Neural cell (in vitro differentiated cells): ENCODE results near the gene ABT1. TPM values are rescaled to one million over a fixed set of nuclear protein-coding genes. Genes with fewer than 3 reads are reported as not detected.

Experiments
- polyA plus RNA-seq: library from polyadenylated mRNA; depleted of rRNA; stranded (reverse); fragments of >200 nt; gene quantifications from 2 replicates; pipeline ENCODE4 v1.2.3, GENCODE V29; 2014

Gene ABT1
- polyA plus RNA-seq, 1 donor from 2014 or later: 26.1 TPM

Other genes starting within 250 kb of the ABT1 start
- 0.42 and 2.2 TPM in 2 replicates for gene BTN3A2, start 231.8 kb upstream of the ABT1 start, polyA plus RNA-seq
- 3.2 and 3.8 TPM in 2 replicates for gene BTN2A2, start 213.8 kb upstream of the ABT1 start, polyA plus RNA-seq
- 31.3 and 38.2 TPM in 2 replicates for gene BTN3A1, start 194.7 kb upstream of the ABT1 start, polyA plus RNA-seq
- gene BTN3A3, start 156.4 kb upstream of the ABT1 start, polyA plus RNA-seq: not detected in 2 replicates
- 33.8 and 35.3 TPM in 2 replicates for gene BTN2A1, start 139.0 kb upstream of the ABT1 start, polyA plus RNA-seq
- gene BTN1A1, start 96.7 kb upstream of the ABT1 start, polyA plus RNA-seq: not detected in 2 replicates
- gene HMGN4, start 58.6 kb upstream of the ABT1 start, polyA plus RNA-seq: 125 and 138 TPM in 2 replicates
- gene ZNF322, start 62.8 kb downstream of the ABT1 start, polyA plus RNA-seq: 29.4 and 31.7 TPM in 2 replicates